PC-3 (cell line): ENCODE data around the gene RCCD1. TPM values are rescaled to one million over a fixed set of nuclear protein-coding genes. Genes with fewer than 3 reads are reported as not detected.

ENCODE experiments used
- ATAC-seq: fragments of 200-7000 bp; cut with Tn5 transposase; 2 replicates; pipeline ENCODE4 v1.9.1; 2020; ENCODE audit warnings: mild to moderate bottlenecking, moderate library complexity
- Bru-seq: library from RNA; stranded (reverse); fragments of 400-500 nt; gene quantifications from one replicate; lab custom pipeline; 2021; lab: Mats Ljungman, UMichigan
- BruChase-seq, 2 experiments: library from RNA; stranded (reverse); fragments of 400-500 nt; gene quantifications; one replicate each; lab custom pipeline; 2021; lab: Mats Ljungman, UMichigan
- BruUV-seq: library from RNA; stranded (reverse); fragments of 400-500 nt; replicated peaks from 2 replicates; lab custom pipeline; 2021; lab: Mats Ljungman, UMichigan
- CTCF ChIA-PET: fragments of 300-600 bp; sonication (Branson Sonifier 250); formaldehyde crosslinking; loops from one replicate; lab custom pipeline; 2022; ENCODE audit warnings: antibody characterized with exemption; lab: Charles Lee
- POLR2A ChIA-PET: fragments of 300-600 bp; sonication (Branson Sonifier 250); formaldehyde crosslinking; loops from one replicate; lab custom pipeline; 2022; ENCODE audit warnings: antibody characterized with exemption; ENCODE audit not compliant: unreplicated experiment; lab: Charles Lee
- DNase-seq: peaks from one replicate; pipeline ENCODE4 v3.0.0-alpha.2; 2015
- H2AFZ ChIP-seq: fragments of 300-600 bp; sonication (generic); 2 replicates; pipeline ENCODE4 v1.6.0; 2016; ENCODE audit warnings: antibody characterized with exemption, low read length
- H3F3A ChIP-seq: fragments of 300-600 bp; sonication (generic); one replicate; pipeline ENCODE4 v1.6.0; 2017; ENCODE audit warnings: antibody characterized with exemption, low read length, control low read depth, mild to moderate bottlenecking; ENCODE audit not compliant: unreplicated experiment
- H3K27ac ChIP-seq: fragments of 300-600 bp; sonication (generic); 2 replicates; pipeline ENCODE4 v1.5.1; 2016; ENCODE audit warnings: mild to moderate bottlenecking, low read length
- H3K27me3 ChIP-seq: fragments of 300-600 bp; sonication (generic); 2 replicates; pipeline ENCODE4 v1.6.1; 2016; ENCODE audit warnings: low read length, mixed read lengths
- H3K36me3 ChIP-seq: fragments of 300-600 bp; sonication (generic); 2 replicates; pipeline ENCODE4 v1.6.1; 2016; ENCODE audit warnings: low read depth, mixed run types, low read length, mixed read lengths
- H3K4me1 ChIP-seq: fragments of 300-600 bp; sonication (generic); 2 replicates; pipeline ENCODE4 v1.5.1; 2016; ENCODE audit warnings: low read length; ENCODE audit not compliant: insufficient read depth
- H3K4me2 ChIP-seq: fragments of 300-600 bp; sonication (generic); 2 replicates; pipeline ENCODE4 v1.6.0; 2016; ENCODE audit warnings: low read length
- H3K4me3 ChIP-seq: fragments of 300-600 bp; sonication (generic); 2 replicates; pipeline ENCODE4 v1.5.1; 2016; ENCODE audit warnings: mild to moderate bottlenecking, low read length, mixed read lengths
- H3K79me2 ChIP-seq: fragments of 300-600 bp; sonication (generic); 2 replicates; pipeline ENCODE4 v1.6.1; 2017; ENCODE audit warnings: low read length, mixed read lengths
- H3K9ac ChIP-seq: fragments of 300-600 bp; sonication (generic); 2 replicates; pipeline ENCODE4 v1.6.0; 2016; ENCODE audit warnings: mild to moderate bottlenecking, low read length
- H3K9me2 ChIP-seq: fragments of 300-600 bp; sonication (generic); replicated peaks from 2 replicates; pipeline ENCODE4 v1.6.1; 2016; ENCODE audit warnings: mixed run types, low read length, mixed read lengths
- H3K9me3 ChIP-seq: fragments of 300-600 bp; sonication (generic); 2 replicates; pipeline ENCODE4 v1.6.1; 2016; ENCODE audit warnings: low read length, mixed read lengths
- H4K20me1 ChIP-seq: fragments of 300-600 bp; sonication (generic); 2 replicates; pipeline ENCODE4 v1.6.1; 2016; ENCODE audit warnings: low read length, mixed read lengths
- CTCF ChIP-seq: fragments of 300-600 bp; sonication (generic); conservative IDR thresholded peaks from 2 replicates; pipeline ENCODE4 v1.5.1; 2017; ENCODE audit warnings: antibody characterized with exemption, low read depth, mild to moderate bottlenecking, low read length
- EZH2 ChIP-seq: fragments of 300-600 bp; sonication (generic); IDR thresholded peaks from one replicate; pipeline ENCODE4 v1.6.1; 2017; ENCODE audit warnings: antibody characterized with exemption, mild to moderate bottlenecking, low read length; ENCODE audit not compliant: unreplicated experiment
- EZH2phosphoT487 ChIP-seq: fragments of 300-600 bp; sonication (generic); IDR thresholded peaks from 2 replicates; pipeline ENCODE4 v1.6.1; 2018; ENCODE audit warnings: mild to moderate bottlenecking, antibody characterized with exemption, low read length, borderline replicate concordance
- intact Hi-C: fragments of 100-400 bp; cut with micrococcal nuclease; formaldehyde crosslinking; loops from 2 replicates; pipeline ENCODE4 v1.9.0; 2023
- long read RNA-seq: library from polyadenylated mRNA; unstranded; transcript quantifications from one replicate; pipeline ENCODE4 v2.0.0, GENCODE V29; 2021; ENCODE audit not compliant: unreplicated experiment
- total RNA-seq: library from RNA; depleted of rRNA; stranded (reverse); fragments of >200 nt; gene quantifications from 2 replicates; pipeline ENCODE4 v1.2.3, GENCODE V29; 2014; rRNA removed

Gene RCCD1
- total RNA-seq, result 9.2 and 11.7 TPM in 2 replicates
- percentile 55 among the genes with signal in this experiment for Bru-seq, nascent RNA
- BruChase-seq, experiment 1, labeled RNA remaining after a 6-hour chase, result percentile 67 among the genes with signal in this experiment
- percentile 64 among the genes with signal in this experiment for BruChase-seq, experiment 2, labeled RNA remaining after a 2-hour chase
- long read RNA-seq, partial matches to known transcripts, result 33 of 44 reads
- long read RNA-seq, other reads (novel, unspliced or antisense), result 10 of 44 reads

GRCh38 chr15:90954712-90955623, at the start of gene RCCD1:
TSS of gene RCCD1 (plus strand) at chr15:90954884. CDS start at chr15:90956735, 1,851 bp downstream.
- Histone ChIP-seq H3K36me3 (peaks cover 14% of the 10 kb centered on the region), H3K9me3 (no peaks in the 10 kb centered on the region), H3K4me1 (peaks cover 21% of the 10 kb centered on the region), H3K4me2 (peak within 1 kb of the TSS; percentile 82), H2AFZ (peak within 1 kb of the TSS; percentile 91), H3K79me2 (peaks cover 10% of the 10 kb centered on the region), H3F3A (no peaks in the 10 kb centered on the region), H3K9me2 (no peaks in the 10 kb centered on the region), H3K4me3 (peak within 1 kb of the TSS; percentile 77), H3K27ac (peak within 1 kb of the TSS; percentile 86), H3K27me3 (no peaks in the 10 kb centered on the region), H3K9ac (peak within 1 kb of the TSS; percentile 83), H4K20me1 (no peaks in the 10 kb centered on the region)
- TSS peak; percentile 14 for BruUV-seq
- TF ChIP-seq EZH2, result no peak
- no peak for TF ChIP-seq EZH2phosphoT487
- no peak for TF ChIP-seq CTCF
- ATAC-seq (peak; percentile 47), DNase-seq (peak; percentile 83)
- ChIA-PET CTCF (no interaction called here), POLR2A (no interaction called here)
- intact Hi-C loops, result loop anchor here (5.0 kb wide), 2 partner anchors 37 to 67 kb away; partner anchors contain the start of genes PRC1 and VPS33B

- intact Hi-C loops, result no loop called here
- H3K9ac ChIP-seq, result no peak overlapping the region
- no peaks in the 10 kb centered on the region for H4K20me1 ChIP-seq
- peaks cover 13% of the 10 kb centered on the region for H3K4me1 ChIP-seq
- no peak overlapping the region for H3K4me3 ChIP-seq
- no peak overlapping the region for H3K27ac ChIP-seq
- H3K36me3 ChIP-seq, result peaks cover 11% of the 10 kb centered on the region
- POLR2A ChIA-PET, result no interaction called here
- no peaks in the 10 kb centered on the region for H3K27me3 ChIP-seq
- BruUV-seq, result no TSS peak
- TF ChIP-seq EZH2 (no peak), CTCF (no peak), EZH2phosphoT487 (no peak)
- H2AFZ ChIP-seq, result no peak overlapping the region
- H3K4me2 ChIP-seq, result no peak overlapping the region
- no peaks in the 10 kb centered on the region for H3K9me3 ChIP-seq
- CTCF ChIA-PET, result no interaction called here
- H3K9me2 ChIP-seq, result no peaks in the 10 kb centered on the region
- H3F3A ChIP-seq, result no peaks in the 10 kb centered on the region
- peaks cover 16% of the 10 kb centered on the region; the same call in 1 of the 2 replicates for H3K79me2 ChIP-seq
- ATAC-seq (no peak), DNase-seq (no peak)
Observed at GRCh38 chr15:90905306-90906180, 49.1 kb upstream of the RCCD1 start.
